Measurements from ENCODE around the gene PGAM5. TPM values are rescaled to one million over a fixed set of nuclear protein-coding genes. Genes with fewer than 3 reads are reported as not detected.

Gene PGAM5
- total RNA-seq, 2 donors from 2014 or later: 21.5 to 24.2 TPM

GRCh38 chr12:132726386-132726785 is 15.7 kb downstream of the PGAM5 start:
- TF ChIP-seq CTCF (IDR thresholded peaks at IDR 0.05): no peak
- H3K36me3 ChIP-seq: peaks cover 64% of the 10 kb centered on the region

GRCh38 chr12:132727091-132727794 is 16.6 kb downstream of the PGAM5 start:
- Histone ChIP-seq H3K9me3 (no peaks in the 10 kb centered on the region), H3K27ac (no peak overlapping the region), H3K4me3 (no peak overlapping the region), H3K4me1 (ENCODE audit: control insufficient read depth in 1 of 2, low read depth in 2 of 2) (no peaks in the 10 kb centered on the region), H3K27me3 (replicated peaks; ENCODE audit: insufficient read depth) (no peaks in the 10 kb centered on the region), H3K36me3 (peaks cover 71% of the 10 kb centered on the region)
- DNase-seq (ENCODE audit: low spot score) (no peak), ATAC-seq (ENCODE audit: insufficient number of reproducible peaks, low FRiP score, low read depth) (no peak)
- TF ChIP-seq CTCF (IDR thresholded peaks at IDR 0.05): no peak

More at GRCh38 chr12:132726386-132726785, 15.7 kb downstream of the PGAM5 start:
- Histone ChIP-seq H3K27me3 (replicated peaks; ENCODE audit: insufficient read depth) (no peaks in the 10 kb centered on the region), H3K9me3 (no peaks in the 10 kb centered on the region), H3K27ac (no peak overlapping the region), H3K4me1 (ENCODE audit: control insufficient read depth in 1 of 2, low read depth in 2 of 2) (no peaks in the 10 kb centered on the region), H3K4me3 (no peak overlapping the region)
- DNase-seq (ENCODE audit: low spot score) (no peak), ATAC-seq (ENCODE audit: insufficient number of reproducible peaks, low FRiP score, low read depth) (no peak)

GRCh38 chr12:132728502-132728901 is 17.9 kb downstream of the PGAM5 start:
- H3K4me3 ChIP-seq: no peak overlapping the region
- no peaks in the 10 kb centered on the region for H3K9me3 ChIP-seq
- H3K36me3 ChIP-seq: peaks cover 84% of the 10 kb centered on the region
- no peak for TF ChIP-seq CTCF (IDR thresholded peaks at IDR 0.05)
- ATAC-seq (ENCODE audit: insufficient number of reproducible peaks, low FRiP score, low read depth) (no peak), DNase-seq (ENCODE audit: low spot score) (no peak)
- no peak overlapping the region for H3K27ac ChIP-seq
- no peaks in the 10 kb centered on the region for H3K27me3 ChIP-seq (replicated peaks; ENCODE audit: insufficient read depth)
- H3K4me1 ChIP-seq (ENCODE audit: control insufficient read depth in 1 of 2, low read depth in 2 of 2): no peaks in the 10 kb centered on the region

- no peak for DNase-seq (ENCODE audit: low spot score)
- H3K27ac ChIP-seq: no peak overlapping the region
- H3K36me3 ChIP-seq: peaks cover 85% of the 10 kb centered on the region
- no peaks in the 10 kb centered on the region for H3K27me3 ChIP-seq (replicated peaks; ENCODE audit: insufficient read depth)
- H3K4me3 ChIP-seq: no peak overlapping the region
- H3K4me1 ChIP-seq (ENCODE audit: control insufficient read depth in 1 of 2, low read depth in 2 of 2): no peaks in the 10 kb centered on the region
- ATAC-seq (ENCODE audit: insufficient number of reproducible peaks, low FRiP score, low read depth): no peak
- TF ChIP-seq CTCF (IDR thresholded peaks at IDR 0.05): no peak
- H3K9me3 ChIP-seq: no peaks in the 10 kb centered on the region
Measured at GRCh38 chr12:132729541-132730320, 19.1 kb downstream of the PGAM5 start.

- ATAC-seq (ENCODE audit: insufficient number of reproducible peaks, low FRiP score, low read depth) (no peak), DNase-seq (ENCODE audit: low spot score) (no peak)
- Histone ChIP-seq H3K36me3 (peaks cover 85% of the 10 kb centered on the region), H3K4me1 (ENCODE audit: control insufficient read depth in 1 of 2, low read depth in 2 of 2) (no peaks in the 10 kb centered on the region), H3K4me3 (no peak overlapping the region), H3K9me3 (no peaks in the 10 kb centered on the region), H3K27me3 (replicated peaks; ENCODE audit: insufficient read depth) (no peaks in the 10 kb centered on the region), H3K27ac (no peak overlapping the region)
- TF ChIP-seq CTCF (IDR thresholded peaks at IDR 0.05): no peak
Measured at GRCh38 chr12:132730353-132730752, 19.7 kb downstream of the PGAM5 start.
